ENCODE results near the gene METTL21C.

DNA sequence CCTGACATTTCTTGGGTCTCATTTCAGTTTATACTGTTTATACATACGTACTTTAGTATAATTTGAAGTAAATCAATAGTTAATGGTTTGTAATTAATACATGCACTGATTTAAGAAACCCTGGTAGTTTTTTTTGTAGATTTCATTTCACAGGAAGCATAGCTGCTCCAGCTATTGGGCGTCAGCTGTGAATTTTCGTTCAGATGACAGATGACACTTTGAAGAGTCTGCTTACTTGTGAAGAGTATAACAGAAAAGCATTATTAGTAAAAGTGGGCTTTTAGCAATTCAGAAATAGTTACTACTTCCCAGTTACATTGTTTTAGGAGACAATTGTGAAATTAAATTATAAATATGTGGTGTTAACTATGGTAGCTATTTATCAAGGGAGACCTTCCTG is 44.4 kb downstream of the METTL21C start:
- TF ChIP-seq CTCF (IDR thresholded peaks at IDR 0.05): no peak
- TF ChIP-seq POLR2A (IDR thresholded peaks at IDR 0.05): no peak

Data from right lobe of liver (tissue), 4 donors.